ENCODE results near the gene CDH23. TPM values are rescaled to one million over a fixed set of nuclear protein-coding genes. Genes with fewer than 3 reads are reported as not detected.

Gene CDH23
- total and polyA plus RNA-seq, 2 donors (not counting 1 experiment from before 2014, with no cell fraction given): 0.37 to 0.89 TPM

DNA sequence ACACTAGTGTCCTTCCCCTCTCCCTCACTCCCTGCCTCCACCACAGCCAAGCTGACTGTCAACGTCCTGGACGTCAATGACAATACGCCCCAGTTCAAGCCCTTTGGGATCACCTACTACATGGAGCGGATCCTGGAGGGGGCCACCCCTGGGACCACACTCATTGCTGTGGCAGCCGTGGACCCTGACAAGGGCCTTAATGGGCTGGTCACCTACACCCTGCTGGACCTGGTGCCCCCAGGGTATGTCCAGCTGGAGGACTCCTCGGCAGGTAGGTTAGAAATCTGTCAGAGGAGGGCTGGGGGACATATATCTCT is 401.5 kb downstream of the CDH23 start:
- no peak overlapping the region for H3K9ac ChIP-seq (ENCODE audit: low read length)
- peaks cover 0 to 8% (median 0%) of the 10 kb centered on the region in 3 donors for H3K9me3 ChIP-seq (ENCODE audit: control extremely low read depth in 1 of 3, control insufficient read depth in 2 of 3, insufficient read depth in 1 of 3, low read length in 2 of 3)
- DNase-seq (no peak), ATAC-seq (ENCODE audit: low read depth) (no peak)
- 74% methylated on average over 6 of the region's 6 CpGs for WGBS (ENCODE audit: insufficient coverage)
- no peaks in the 10 kb centered on the region for H4K20me1 ChIP-seq (ENCODE audit: control insufficient read depth, insufficient read depth, low read length, poor library complexity, severe bottlenecking)
- H3K36me3 ChIP-seq (replicated peaks in 1 of 2; ENCODE audit: control extremely low read depth in 1 of 2, control insufficient read depth in 1 of 2, extremely low read depth in 1 of 2, insufficient read depth in 2 of 2, low read length in 1 of 2): no peaks in the 10 kb centered on the region
- Mint-ChIP-seq H3K27me3 (peaks cover 6% of the 10 kb centered on the region), H3K9me3 (ENCODE audit: insufficient read depth) (no peaks in the 10 kb centered on the region), H3K4me1 (peaks cover 25% of the 10 kb centered on the region), H3K4me3 (no peak overlapping the region), H3K27ac (no peak overlapping the region)
- TF ChIP-seq, protein P1, sequence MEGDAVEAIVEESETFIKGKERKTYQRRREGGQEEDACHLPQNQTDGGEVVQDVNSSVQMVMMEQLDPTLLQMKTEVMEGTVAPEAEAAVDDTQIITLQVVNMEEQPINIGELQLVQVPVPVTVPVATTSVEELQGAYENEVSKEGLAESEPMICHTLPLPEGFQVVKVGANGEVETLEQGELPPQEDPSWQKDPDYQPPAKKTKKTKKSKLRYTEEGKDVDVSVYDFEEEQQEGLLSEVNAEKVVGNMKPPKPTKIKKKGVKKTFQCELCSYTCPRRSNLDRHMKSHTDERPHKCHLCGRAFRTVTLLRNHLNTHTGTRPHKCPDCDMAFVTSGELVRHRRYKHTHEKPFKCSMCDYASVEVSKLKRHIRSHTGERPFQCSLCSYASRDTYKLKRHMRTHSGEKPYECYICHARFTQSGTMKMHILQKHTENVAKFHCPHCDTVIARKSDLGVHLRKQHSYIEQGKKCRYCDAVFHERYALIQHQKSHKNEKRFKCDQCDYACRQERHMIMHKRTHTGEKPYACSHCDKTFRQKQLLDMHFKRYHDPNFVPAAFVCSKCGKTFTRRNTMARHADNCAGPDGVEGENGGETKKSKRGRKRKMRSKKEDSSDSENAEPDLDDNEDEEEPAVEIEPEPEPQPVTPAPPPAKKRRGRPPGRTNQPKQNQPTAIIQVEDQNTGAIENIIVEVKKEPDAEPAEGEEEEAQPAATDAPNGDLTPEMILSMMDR (IDR thresholded peaks at IDR 0.05): no peak
- TF ChIP-seq EZH2 (IDR thresholded peaks at IDR 0.05; ENCODE audit: borderline replicate concordance, insufficient read depth, low read depth, low read length, poor library complexity, severe bottlenecking): no peak
- intact Hi-C loops (cut with micrococcal nuclease): no loop called here
- H3K4me2 ChIP-seq (replicated peaks; ENCODE audit: low read depth, low read length, poor library complexity, severe bottlenecking): no peak overlapping the region
- POLR2A ChIA-PET: no interaction called here
- peaks cover 0 to 5% (median 2%) of the 10 kb centered on the region in 4 experiments for H3K27me3 ChIP-seq (replicated peaks in 1 of 4; ENCODE audit: control extremely low read depth in 1 of 4, control insufficient read depth in 3 of 4, insufficient read depth in 4 of 4, low read length in 3 of 4)
- H3K4me1 ChIP-seq (ENCODE audit: control insufficient read depth in 2 of 2, insufficient read depth in 2 of 2, low read length in 2 of 2): peaks cover 19 to 30% of the 10 kb centered on the region in 2 donors
- no peaks in the 10 kb centered on the region for H3K79me2 ChIP-seq (ENCODE audit: control insufficient read depth, insufficient read depth, low read length)
- no peak overlapping the region for H3K4me3 ChIP-seq (ENCODE audit: control extremely low read depth in 1 of 5, extremely low read depth in 1 of 5, insufficient read depth in 1 of 5, low read depth in 2 of 5, low read length in 4 of 5)
- no peak overlapping the region for H2AFZ ChIP-seq (ENCODE audit: insufficient read depth, low read depth, low read length, poor library complexity, severe bottlenecking)
- CTCF ChIA-PET: interaction anchor here (1.0 kb wide), 1 partner anchor 13 kb away, joined by 3 read pairs; no protein-coding TSS in a partner anchor
- no peak overlapping the region for H3K27ac ChIP-seq (ENCODE audit: low read length in 2 of 2)

DNA sequence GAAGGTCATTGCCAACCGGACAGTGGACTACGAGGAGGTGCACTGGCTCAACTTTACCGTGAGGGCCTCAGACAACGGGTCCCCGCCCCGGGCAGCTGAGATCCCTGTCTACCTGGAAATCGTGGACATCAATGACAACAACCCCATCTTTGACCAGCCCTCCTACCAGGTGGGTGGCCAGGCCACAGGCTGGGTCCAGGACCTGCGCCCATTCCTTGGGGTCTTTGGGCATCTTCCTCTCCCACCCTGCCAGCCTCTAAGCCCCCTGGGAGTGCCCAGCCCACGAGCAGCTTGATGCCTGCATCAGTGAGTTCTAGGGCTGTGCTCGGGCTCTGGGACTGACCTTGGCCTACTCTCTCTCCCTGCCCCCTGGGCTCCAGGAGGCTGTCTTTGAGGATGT is 402.4 kb downstream of the CDH23 start:
- CTCF ChIA-PET: interaction anchor here (1.0 kb wide), 1 partner anchor 12 kb away, joined by 3 read pairs; no protein-coding TSS in a partner anchor
- WGBS (ENCODE audit: insufficient coverage): 90% methylated on average over 10 of the region's 10 CpGs

More for the DNA sequence above, 402.4 kb downstream of the CDH23 start:
- H3K36me3 ChIP-seq (replicated peaks in 1 of 2; ENCODE audit: control extremely low read depth in 1 of 2, control insufficient read depth in 1 of 2, extremely low read depth in 1 of 2, insufficient read depth in 2 of 2, low read length in 1 of 2): no peaks in the 10 kb centered on the region
- no peaks in the 10 kb centered on the region for H4K20me1 ChIP-seq (ENCODE audit: control insufficient read depth, insufficient read depth, low read length, poor library complexity, severe bottlenecking)
- no peak overlapping the region for H3K4me2 ChIP-seq (replicated peaks; ENCODE audit: low read depth, low read length, poor library complexity, severe bottlenecking)
- ATAC-seq (ENCODE audit: low read depth) (no peak), DNase-seq (no peak)
- no peak overlapping the region for H2AFZ ChIP-seq (ENCODE audit: insufficient read depth, low read depth, low read length, poor library complexity, severe bottlenecking)
- Mint-ChIP-seq H3K27ac (no peak overlapping the region), H3K4me3 (no peak overlapping the region), H3K27me3 (peaks cover 6% of the 10 kb centered on the region), H3K9me3 (ENCODE audit: insufficient read depth) (no peaks in the 10 kb centered on the region), H3K4me1 (peaks cover 25% of the 10 kb centered on the region)
- TF ChIP-seq, protein P1 (IDR thresholded peaks at IDR 0.05): no peak
- TF ChIP-seq EZH2 (IDR thresholded peaks at IDR 0.05; ENCODE audit: borderline replicate concordance, insufficient read depth, low read depth, low read length, poor library complexity, severe bottlenecking): no peak
- H3K9ac ChIP-seq (ENCODE audit: low read length): no peak overlapping the region
- POLR2A ChIA-PET: no interaction called here
- H3K27ac ChIP-seq (ENCODE audit: low read length in 2 of 2): no peak overlapping the region
- intact Hi-C loops (cut with micrococcal nuclease): no loop called here
- H3K9me3 ChIP-seq (ENCODE audit: control extremely low read depth in 1 of 3, control insufficient read depth in 2 of 3, insufficient read depth in 1 of 3, low read length in 2 of 3): peaks cover 0 to 8% (median 0%) of the 10 kb centered on the region in 3 donors
- peaks cover 0 to 5% (median 2%) of the 10 kb centered on the region in 4 experiments for H3K27me3 ChIP-seq (replicated peaks in 1 of 4; ENCODE audit: control extremely low read depth in 1 of 4, control insufficient read depth in 3 of 4, insufficient read depth in 4 of 4, low read length in 3 of 4)
- no peaks in the 10 kb centered on the region for H3K79me2 ChIP-seq (ENCODE audit: control insufficient read depth, insufficient read depth, low read length)
- peaks cover 19 to 32% of the 10 kb centered on the region in 2 donors for H3K4me1 ChIP-seq (ENCODE audit: control insufficient read depth in 2 of 2, insufficient read depth in 2 of 2, low read length in 2 of 2)
- no peak overlapping the region for H3K4me3 ChIP-seq (ENCODE audit: control extremely low read depth in 1 of 5, extremely low read depth in 1 of 5, insufficient read depth in 1 of 5, low read depth in 2 of 5, low read length in 4 of 5)
